ENCODE measurements around the gene AFF2.
A peak's percentile ranks its signal among the peaks of the same experiment; 100 is the strongest.

Gene AFF2

DNA sequence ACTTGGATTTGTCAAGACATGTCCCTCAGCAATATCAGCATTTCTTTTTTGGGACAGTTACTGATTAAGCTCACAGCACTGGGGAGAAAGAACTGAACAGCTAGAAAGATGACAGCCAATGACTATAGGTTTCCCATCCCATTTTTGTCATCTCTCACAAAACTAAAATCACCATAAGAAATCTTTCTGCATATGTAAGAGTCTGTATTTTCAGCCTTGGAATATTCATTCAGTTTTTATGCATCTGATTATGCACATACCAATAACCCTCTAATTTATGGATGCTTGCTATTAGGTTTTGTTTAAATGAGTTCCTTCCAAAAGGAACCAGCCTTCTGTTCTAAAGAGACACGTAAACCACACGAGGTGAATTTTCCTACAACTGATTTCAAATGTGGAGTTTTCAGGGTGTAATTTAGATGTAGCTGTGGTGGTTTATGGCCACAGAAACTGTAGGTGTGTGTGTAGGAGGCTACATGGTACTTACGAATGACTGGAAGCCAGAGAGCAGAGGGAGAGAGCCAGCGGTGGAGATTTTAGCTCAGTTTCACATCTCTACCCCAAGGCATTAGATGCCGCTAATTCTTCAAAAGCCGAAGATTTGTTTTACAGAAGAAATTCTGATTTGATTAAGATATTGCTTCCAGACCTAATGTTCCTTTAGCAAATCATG is 55.3 kb downstream of the AFF2 start:
- in situ Hi-C loops (cut with HindIII; ENCODE audit: low sequenced_read_pairs) = no loop called here
- H3K4me3 ChIP-seq (ENCODE audit: low read depth, low read length) = no peak overlapping the region
- no peak for DNase-seq (ENCODE audit: low read depth, low spot score)
- TF ChIP-seq, protein P1, sequence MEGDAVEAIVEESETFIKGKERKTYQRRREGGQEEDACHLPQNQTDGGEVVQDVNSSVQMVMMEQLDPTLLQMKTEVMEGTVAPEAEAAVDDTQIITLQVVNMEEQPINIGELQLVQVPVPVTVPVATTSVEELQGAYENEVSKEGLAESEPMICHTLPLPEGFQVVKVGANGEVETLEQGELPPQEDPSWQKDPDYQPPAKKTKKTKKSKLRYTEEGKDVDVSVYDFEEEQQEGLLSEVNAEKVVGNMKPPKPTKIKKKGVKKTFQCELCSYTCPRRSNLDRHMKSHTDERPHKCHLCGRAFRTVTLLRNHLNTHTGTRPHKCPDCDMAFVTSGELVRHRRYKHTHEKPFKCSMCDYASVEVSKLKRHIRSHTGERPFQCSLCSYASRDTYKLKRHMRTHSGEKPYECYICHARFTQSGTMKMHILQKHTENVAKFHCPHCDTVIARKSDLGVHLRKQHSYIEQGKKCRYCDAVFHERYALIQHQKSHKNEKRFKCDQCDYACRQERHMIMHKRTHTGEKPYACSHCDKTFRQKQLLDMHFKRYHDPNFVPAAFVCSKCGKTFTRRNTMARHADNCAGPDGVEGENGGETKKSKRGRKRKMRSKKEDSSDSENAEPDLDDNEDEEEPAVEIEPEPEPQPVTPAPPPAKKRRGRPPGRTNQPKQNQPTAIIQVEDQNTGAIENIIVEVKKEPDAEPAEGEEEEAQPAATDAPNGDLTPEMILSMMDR (IDR thresholded peaks at IDR 0.05; ENCODE audit: low read depth, low read length) = no peak

DNA sequence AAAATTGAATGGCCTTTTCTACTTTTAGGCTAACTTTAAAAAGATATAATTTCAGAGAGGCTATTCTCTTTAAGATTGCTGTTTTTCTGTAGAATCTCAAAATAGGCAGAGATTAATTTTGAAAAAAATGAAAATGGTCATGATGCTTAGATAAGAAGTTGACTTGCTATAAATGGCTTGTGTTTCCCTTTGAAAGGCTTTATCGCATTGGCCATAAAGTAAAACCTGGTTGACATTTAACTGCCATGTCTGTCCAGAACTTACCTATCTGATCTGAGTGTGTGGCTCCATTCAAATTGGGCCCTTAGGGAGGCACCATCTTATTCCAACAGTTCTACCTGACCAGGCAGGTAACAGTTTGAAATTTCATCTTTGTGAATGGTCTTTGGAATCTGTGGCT is 56.1 kb downstream of the AFF2 start:
- no peak for DNase-seq (ENCODE audit: low read depth, low spot score)
- in situ Hi-C loops (cut with HindIII; ENCODE audit: low sequenced_read_pairs) = no loop called here

DNA sequence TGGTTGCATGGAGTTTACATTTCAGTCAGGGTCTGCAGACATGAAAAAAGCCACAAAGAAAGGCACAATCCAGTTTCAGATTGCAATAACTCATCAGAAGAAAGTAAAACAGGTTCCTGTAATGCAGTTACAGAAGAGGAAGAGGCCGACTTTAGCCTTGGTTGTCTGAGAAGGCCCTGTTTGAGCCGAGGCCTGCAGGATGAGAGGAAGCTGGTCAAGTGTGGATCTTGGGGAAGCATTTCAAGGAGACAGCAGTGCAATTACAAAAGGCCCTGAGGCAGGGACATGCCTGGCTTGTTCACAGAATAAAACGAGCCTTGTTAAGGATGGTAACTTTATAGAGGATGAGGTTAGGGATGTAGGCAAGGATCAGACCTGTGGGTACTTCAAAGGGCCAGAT is 62.4 kb downstream of the AFF2 start:
- TF ChIP-seq, protein P1 (IDR thresholded peaks at IDR 0.05; ENCODE audit: low read depth, low read length) = no peak
- no peak for DNase-seq (ENCODE audit: low read depth, low spot score)
- no peak overlapping the region for H3K4me3 ChIP-seq (ENCODE audit: low read depth, low read length)
- in situ Hi-C loops (cut with HindIII; ENCODE audit: low sequenced_read_pairs) = no loop called here

More for the DNA sequence above, 56.1 kb downstream of the AFF2 start:
- H3K4me3 ChIP-seq (ENCODE audit: low read depth, low read length) = no peak overlapping the region
- TF ChIP-seq, protein P1 (IDR thresholded peaks at IDR 0.05; ENCODE audit: low read depth, low read length) = no peak

DNA sequence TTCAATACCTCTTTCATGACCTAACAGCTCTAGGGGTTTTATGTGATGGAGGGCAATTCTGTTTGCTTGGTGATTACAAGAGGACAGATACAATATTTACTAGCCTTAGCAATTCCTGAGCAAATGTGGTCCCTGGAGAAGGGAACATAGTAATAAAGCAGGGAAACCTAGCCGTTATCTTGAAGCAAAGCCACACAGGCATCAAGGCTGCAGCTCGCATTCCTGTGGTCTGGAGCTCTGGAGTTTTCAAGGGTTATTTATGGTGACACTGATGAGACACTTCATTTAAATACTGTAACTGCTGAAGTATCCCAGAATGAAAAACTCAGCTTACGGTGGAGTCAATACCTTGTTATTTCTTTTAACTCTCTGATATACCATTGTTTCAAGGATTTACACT is 66.8 kb downstream of the AFF2 start:
- TF ChIP-seq, protein P1 (IDR thresholded peaks at IDR 0.05; ENCODE audit: low read depth, low read length) = no peak
- no peak overlapping the region for H3K4me3 ChIP-seq (ENCODE audit: low read depth, low read length)
- in situ Hi-C loops (cut with HindIII; ENCODE audit: low sequenced_read_pairs) = no loop called here
- DNase-seq (ENCODE audit: low read depth, low spot score) = peak; percentile 66

- no peak overlapping the region for H3K4me3 ChIP-seq (ENCODE audit: low read depth, low read length)
- peak; percentile 22 for DNase-seq (ENCODE audit: low read depth, low spot score)
- TF ChIP-seq, protein P1 (IDR thresholded peaks at IDR 0.05; ENCODE audit: low read depth, low read length) = no peak
- in situ Hi-C loops (cut with HindIII; ENCODE audit: low sequenced_read_pairs) = no loop called here
Observed at GRCh38 chrX:148567779-148568178, 67.4 kb downstream of the AFF2 start.

DNA sequence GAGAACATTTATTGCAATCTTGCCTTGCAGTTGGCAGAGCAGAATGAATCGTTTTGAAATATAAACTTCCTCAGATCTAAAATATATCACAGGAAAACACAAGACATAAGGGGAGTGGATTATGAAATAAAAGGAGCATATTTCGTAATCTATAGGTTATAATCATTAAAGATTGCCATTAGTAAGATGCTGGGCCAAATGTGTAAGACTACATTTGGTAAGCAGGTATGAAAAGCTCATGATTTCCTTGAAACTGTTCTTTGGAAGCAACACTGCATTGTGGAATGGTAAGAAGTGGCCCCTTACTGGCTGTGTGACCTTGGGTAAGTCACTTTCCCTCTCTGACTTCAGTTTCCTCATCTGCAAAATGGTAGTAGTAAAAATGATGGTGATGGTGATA is 68.3 kb downstream of the AFF2 start:
- no peak overlapping the region for H3K4me3 ChIP-seq (ENCODE audit: low read depth, low read length)
- in situ Hi-C loops (cut with HindIII; ENCODE audit: low sequenced_read_pairs) = no loop called here
- TF ChIP-seq, protein P1 (IDR thresholded peaks at IDR 0.05; ENCODE audit: low read depth, low read length) = no peak
- no peak for DNase-seq (ENCODE audit: low read depth, low spot score)
